Prostate gland (tissue), 2 donors: ENCODE results near the gene SOX12. TPM values are rescaled to one million over a fixed set of nuclear protein-coding genes. Genes with fewer than 3 reads are reported as not detected.
"Not testable (repeated sequence)": the region's sequence is repeated elsewhere in the genome, so short reads cannot be mapped to it uniquely, and the experiment has no call there.

Experiments used
- DNase-seq: peaks from one replicate; pipeline ENCODE4 v3.0.0-alpha.2; 2019; ENCODE audit warnings: low spot score
- H3K27ac ChIP-seq, 2 donors: fragments of 200-600 bp; sonication (generic); 2 replicates each; pipeline ENCODE4 v1.5.1; 2017 to 2019
- H3K27me3 ChIP-seq: fragments of 200-600 bp; sonication (generic); replicated peaks from 2 replicates; pipeline ENCODE4 v1.5.1; 2019; ENCODE audit not compliant: insufficient read depth
- H3K36me3 ChIP-seq, 2 donors: fragments of 200-600 bp; sonication (generic); 1 replicate in 1 of 2; 2 replicates in 1 of 2; pipeline versions ENCODE4 v1.5.1 to v1.8.1; 2017 to 2019
- H3K4me1 ChIP-seq: fragments of 200-600 bp; sonication (generic); replicated peaks from 2 replicates; pipeline ENCODE4 v1.5.1; 2019
- H3K4me3 ChIP-seq, 2 donors: fragments of 200-600 bp; sonication (generic); 2 replicates each; pipeline ENCODE4 v1.5.1; 2017 to 2019
- H3K9me3 ChIP-seq: fragments of 200-600 bp; sonication (generic); 2 replicates; pipeline ENCODE4 v1.5.1; 2017
- CTCF ChIP-seq, 4 experiments: fragments of 200-600 bp in 2 of 4; fragments of 450-650 bp in 2 of 4; sonication (generic) in 2 of 4; IDR thresholded peaks; 1 replicate in 3 of 4; 2 replicates in 1 of 4; pipeline ENCODE4 v1.5.1; 2016 to 2019; ENCODE audit warnings: antibody characterized with exemption in 4 of 4, mild to moderate bottlenecking in 2 of 4, moderate library complexity in 2 of 4
- POLR2A ChIP-seq: fragments of 450-650 bp; IDR thresholded peaks from one replicate; pipeline ENCODE4 v1.6.1; 2016; ENCODE audit warnings: antibody characterized with exemption, mild to moderate bottlenecking
- POLR2AphosphoS5 ChIP-seq: sonication (generic); formaldehyde crosslinking; IDR thresholded peaks from one replicate; pipeline ENCODE4 v1.6.1; 2017; ENCODE audit warnings: antibody characterized with exemption
- WGBS: methylation state at CpG from one replicate; pipeline ENCODE4 v1.1.5; 2018; 5-methylcytosine and 5-hydroxymethylcytosine counted together
- intact Hi-C: fragments of 100-400 bp; cut with DNase I; formaldehyde crosslinking; loops from one replicate; pipeline ENCODE4 v1.14.2; 2022
- total RNA-seq, 2 donors: library from RNA; depleted of rRNA; stranded (reverse); fragments of >200 nt; gene quantifications; one replicate each; pipeline ENCODE4 v1.1.0, GENCODE V29; 2016

Gene SOX12
- total RNA-seq, 2 donors from 2014 or later, result 10.7 to 21.0 TPM

- 87% methylated on average over 19 of the region's 19 CpGs for WGBS
- TF ChIP-seq POLR2AphosphoS5 (peak; percentile 30), CTCF (IDR thresholded peaks at IDR 0.05) (no peak)
- no peaks in the 10 kb centered on the region for H3K27me3 ChIP-seq
- H3K4me1 ChIP-seq, result peaks cover 9% of the 10 kb centered on the region
- no peaks in the 10 kb centered on the region for H3K36me3 ChIP-seq
- H3K27ac ChIP-seq, result peak overlapping the region; percentile 94 to 97
- no peak for DNase-seq
- intact Hi-C loops, result no loop called here
- no peaks in the 10 kb centered on the region for H3K9me3 ChIP-seq
- H3K4me3 ChIP-seq, result no peak overlapping the region
Observed at GRCh38 chr20:348972-349841, 23.9 kb downstream of the SOX12 start.

GRCh38 chr20:353166-353565, 27.8 kb downstream of the SOX12 start:
- Histone ChIP-seq H3K4me1 (no peaks in the 10 kb centered on the region), H3K36me3 (no peaks in the 10 kb centered on the region), H3K27ac (no peak overlapping the region), H3K9me3 (no peaks in the 10 kb centered on the region), H3K4me3 (no peak overlapping the region), H3K27me3 (no peaks in the 10 kb centered on the region)
- 89% methylated on average over 13 of the region's 13 CpGs for WGBS
- intact Hi-C loops, result loop anchor here (5.0 to 10.0 kb wide), 2 partner anchors 54 to 382 kb away; partner anchors contain the start of gene RBCK1
- DNase-seq, result no peak
- TF ChIP-seq POLR2A (no peak), POLR2AphosphoS5 (no peak), CTCF (IDR thresholded peaks at IDR 0.05) (no peak)

GRCh38 chr20:354298-354977, 29.1 kb downstream of the SOX12 start:
- intact Hi-C loops, result loop anchor here (2.0 to 10.0 kb wide), 3 partner anchors 53 to 380 kb away; partner anchors contain the start of gene RBCK1
- H3K4me1 ChIP-seq, result no peaks in the 10 kb centered on the region
- 17% methylated on average over 14 of the region's 14 CpGs for WGBS
- H3K27ac ChIP-seq, result no peak overlapping the region
- no peaks in the 10 kb centered on the region for H3K9me3 ChIP-seq
- DNase-seq, result peak; percentile 68
- TF ChIP-seq CTCF (IDR thresholded peaks at IDR 0.05), result peak; percentile 84 to 95 (median 91)
- TF ChIP-seq POLR2A, result no peak
- TF ChIP-seq POLR2AphosphoS5, result peak; percentile 71
- no peaks in the 10 kb centered on the region for H3K27me3 ChIP-seq
- H3K4me3 ChIP-seq, result no peak overlapping the region
- no peaks in the 10 kb centered on the region for H3K36me3 ChIP-seq

GRCh38 chr20:356154-356553, 30.8 kb downstream of the SOX12 start:
- H3K9me3 ChIP-seq, H3K4me1 ChIP-seq, H3K36me3 ChIP-seq, H3K27ac ChIP-seq, H3K4me3 ChIP-seq, H3K27me3 ChIP-seq, DNase-seq: not testable (repeated sequence)
- WGBS, result 85% methylated on average over 2 of the region's 2 CpGs
- intact Hi-C loops, result loop anchor here (5.0 to 10.0 kb wide), 2 partner anchors 291 to 379 kb away; no protein-coding TSS in a partner anchor

- intact Hi-C loops, result loop anchor here (5.0 to 10.0 kb wide), 2 partner anchors 291 to 378 kb away; no protein-coding TSS in a partner anchor
- TF ChIP-seq POLR2A (no peak), CTCF (IDR thresholded peaks at IDR 0.05) (no peak), POLR2AphosphoS5 (no peak)
- no peak for DNase-seq
- H3K4me3 ChIP-seq, result no peak overlapping the region
- H3K4me1 ChIP-seq, result no peaks in the 10 kb centered on the region
- WGBS, result 90% methylated on average over 10 of the region's 10 CpGs
- H3K9me3 ChIP-seq, result no peaks in the 10 kb centered on the region
- H3K27me3 ChIP-seq, result no peaks in the 10 kb centered on the region
- no peaks in the 10 kb centered on the region for H3K36me3 ChIP-seq
- no peak overlapping the region for H3K27ac ChIP-seq
Observed at GRCh38 chr20:356745-357144, 31.4 kb downstream of the SOX12 start.
